H9 (cell line): ENCODE measurements around the gene NHERF1. TPM values are rescaled to one million over a fixed set of nuclear protein-coding genes. Genes with fewer than 3 reads are reported as not detected.

Experiments used
- DNase-seq: peaks from one replicate; pipeline ENCODE4 v3.0.0-alpha.2; 2017
- H2AFZ ChIP-seq: one replicate; pipeline ENCODE4 v1.6.1; 2013; ENCODE audit warnings: mild to moderate bottlenecking, low read length, control low read depth, moderate library complexity
- H2AK5ac ChIP-seq: 2 replicates; pipeline ENCODE4 v1.6.1; 2013; ENCODE audit warnings: low read length, control low read depth, mixed read lengths; ENCODE audit not compliant: insufficient read length
- H2BK120ac ChIP-seq: one replicate; pipeline ENCODE4 v1.6.1; 2013; ENCODE audit warnings: low read depth, mild to moderate bottlenecking, low read length, control low read depth, inconsistent platforms; ENCODE audit not compliant: poor library complexity, severe bottlenecking
- H2BK12ac ChIP-seq: 2 replicates; pipeline ENCODE4 v1.6.1; 2013; ENCODE audit warnings: low read length, control low read depth, mixed read lengths, low read depth; ENCODE audit not compliant: insufficient read length
- H2BK15ac ChIP-seq: 2 replicates; pipeline ENCODE4 v1.6.1; 2013; ENCODE audit warnings: low read depth, low read length, control low read depth
- H2BK20ac ChIP-seq: one replicate; pipeline ENCODE4 v1.6.1; 2013; ENCODE audit warnings: low read depth, mild to moderate bottlenecking, low read length, control low read depth, inconsistent platforms; ENCODE audit not compliant: poor library complexity, severe bottlenecking
- H2BK5ac ChIP-seq: 2 replicates; pipeline ENCODE4 v1.6.1; 2013; ENCODE audit warnings: low read length, control low read depth, mixed read lengths; ENCODE audit not compliant: insufficient read length
- H3K14ac ChIP-seq: 2 replicates; pipeline ENCODE4 v1.6.1; 2013; ENCODE audit warnings: low read length, control low read depth; ENCODE audit not compliant: insufficient read depth
- H3K18ac ChIP-seq: 2 replicates; pipeline ENCODE4 v1.6.1; 2013; ENCODE audit warnings: low read depth, mild to moderate bottlenecking, mixed read lengths, low read length, control low read depth; ENCODE audit not compliant: insufficient read length
- H3K23ac ChIP-seq: 2 replicates; pipeline ENCODE4 v1.6.1; 2013; ENCODE audit warnings: low read length, control low read depth, mixed read lengths, low read depth; ENCODE audit not compliant: insufficient read length
- H3K23me2 ChIP-seq: 2 replicates; pipeline ENCODE4 v1.6.1; 2013; ENCODE audit warnings: low read depth, mild to moderate bottlenecking, mixed read lengths, low read length, control low read depth; ENCODE audit not compliant: insufficient read length, poor library complexity, severe bottlenecking
- H3K27ac ChIP-seq: 2 replicates; pipeline ENCODE4 v1.5.1; 2013; ENCODE audit warnings: low read length, control low read depth, mixed read lengths, low read depth; ENCODE audit not compliant: insufficient read length
- H3K27me3 ChIP-seq: 2 replicates; pipeline ENCODE4 v1.6.1; 2013; ENCODE audit warnings: low read length, control low read depth, inconsistent platforms; ENCODE audit not compliant: insufficient read depth
- H3K4ac ChIP-seq: 2 replicates; pipeline ENCODE4 v1.6.1; 2013; ENCODE audit warnings: low read depth, mild to moderate bottlenecking, control low read depth, inconsistent platforms, low read length, moderate library complexity
- H3K4me1 ChIP-seq: 2 replicates; pipeline ENCODE4 v1.6.1; 2013; ENCODE audit warnings: low read length, control low read depth, inconsistent platforms; ENCODE audit not compliant: insufficient read depth
- H3K4me2 ChIP-seq: 2 replicates; pipeline ENCODE4 v1.6.1; 2013; ENCODE audit warnings: low read length, control low read depth, mixed read lengths; ENCODE audit not compliant: insufficient read length, insufficient read depth
- H3K56ac ChIP-seq: 2 replicates; pipeline ENCODE4 v1.6.1; 2013; ENCODE audit warnings: low read depth, mild to moderate bottlenecking, mixed read lengths, low read length, control low read depth; ENCODE audit not compliant: insufficient read length
- H3K79me1 ChIP-seq: 2 replicates; pipeline ENCODE4 v1.6.1; 2013; ENCODE audit warnings: low read depth, mild to moderate bottlenecking, moderate library complexity, low read length, control low read depth, inconsistent platforms; ENCODE audit not compliant: insufficient read depth, poor library complexity, severe bottlenecking
- H3K79me2 ChIP-seq: 2 replicates; pipeline ENCODE4 v1.6.1; 2013; ENCODE audit warnings: low read length, control low read depth, inconsistent platforms; ENCODE audit not compliant: insufficient read depth
- H3K9ac ChIP-seq: 2 replicates; pipeline ENCODE4 v1.6.1; 2013; ENCODE audit warnings: low read length, control low read depth, mixed read lengths; ENCODE audit not compliant: insufficient read length; ENCODE audit errors: extremely low read depth
- H3K9me3 ChIP-seq: one replicate; pipeline ENCODE4 v1.6.1; 2013; ENCODE audit warnings: low read depth, low read length, inconsistent platforms; ENCODE audit not compliant: control insufficient read depth
- H3T11ph ChIP-seq: one replicate; pipeline ENCODE4 v1.6.1; 2013; ENCODE audit warnings: mild to moderate bottlenecking, low read length, control low read depth, inconsistent platforms
- H4K20me1 ChIP-seq: one replicate; pipeline ENCODE4 v1.6.1; 2013; ENCODE audit not compliant: control insufficient read depth, insufficient read length, insufficient read depth
- H4K5ac ChIP-seq: 2 replicates; pipeline ENCODE4 v1.6.1; 2013; ENCODE audit warnings: low read depth, mild to moderate bottlenecking, mixed read lengths, low read length, control low read depth; ENCODE audit not compliant: insufficient read length
- H4K8ac ChIP-seq: replicated peaks from 2 replicates; pipeline ENCODE4 v1.6.1; 2013; ENCODE audit warnings: low read length, control low read depth, mixed read lengths, low read depth; ENCODE audit not compliant: insufficient read length
- H4K91ac ChIP-seq: 2 replicates; pipeline ENCODE4 v1.6.1; 2013; ENCODE audit warnings: low read depth, mild to moderate bottlenecking, moderate library complexity, mixed read lengths, low read length, control low read depth; ENCODE audit not compliant: insufficient read length
- H3K27ac Mint-ChIP-seq, 3 experiments: 2 replicates in 2 of 3; 3 replicates in 1 of 3; pipeline ENCODE4 v1.8.0; 2020 to 2021; ENCODE audit warnings: mixed read lengths in 3 of 3, mild to moderate bottlenecking in 1 of 3, moderate library complexity in 1 of 3
- H3K27me3 Mint-ChIP-seq: 2 replicates; pipeline ENCODE4 v1.8.0; 2021; ENCODE audit warnings: low read depth, mild to moderate bottlenecking, moderate library complexity, mixed read lengths
- H3K36me3 Mint-ChIP-seq, 3 experiments: 2 replicates in 2 of 3; 3 replicates in 1 of 3; pipeline ENCODE4 v1.8.0; 2020 to 2021; ENCODE audit warnings: low read depth in 3 of 3, mixed read lengths in 3 of 3; ENCODE audit not compliant: insufficient read depth in 1 of 3
- H3K4me1 Mint-ChIP-seq, 2 experiments: 2 replicates each; pipeline ENCODE4 v1.8.0; 2020; ENCODE audit warnings: mixed read lengths in 2 of 2
- H3K4me3 Mint-ChIP-seq, 2 experiments: 2 replicates in 1 of 2; 3 replicates in 1 of 2; pipeline ENCODE4 v1.8.0; 2020 to 2021; ENCODE audit warnings: mild to moderate bottlenecking in 2 of 2, mixed read lengths in 2 of 2, moderate library complexity in 1 of 2
- H3K9me3 Mint-ChIP-seq, 2 experiments: 2 replicates in 1 of 2; 3 replicates in 1 of 2; pipeline ENCODE4 v1.8.0; 2020; ENCODE audit warnings: mild to moderate bottlenecking in 2 of 2, mixed read lengths in 2 of 2, moderate library complexity in 1 of 2
- CTCF ChIP-seq: fragments of 200-600 bp; sonication (generic); conservative IDR thresholded peaks from 3 replicates; pipeline ENCODE4 v1.8.0; 2021; ENCODE audit warnings: antibody characterized with exemption, mild to moderate bottlenecking
- WGBS: extraction: QIAGEN DNeasy Blood & Tissue Kit; methylation state at CpG from one replicate; pipeline ENCODE4 v1.1.7; 2013; ENCODE audit warnings: missing lambda C conversion rate, low lambda C conversion rate, mixed read lengths; ENCODE audit not compliant: insufficient read length; ENCODE audit errors: extremely low coverage; 5-methylcytosine and 5-hydroxymethylcytosine counted together
- total RNA-seq: library from RNA; stranded (reverse); gene quantifications from 2 replicates; pipeline ENCODE4 v1.2.1, GENCODE V29; 2021

NHERF1 gene
- total RNA-seq, 1 experiment from 2014 or later: 74.4 TPM

- no peak overlapping the region for H2AFZ ChIP-seq
- H3K4me1 ChIP-seq: no peaks in the 10 kb centered on the region
- Mint-ChIP-seq H3K4me3 (no peak overlapping the region), H3K9me3 (no peaks in the 10 kb centered on the region), H3K36me3 (no peaks in the 10 kb centered on the region), H3K4me1 (peaks cover 0 to 5% of the 10 kb centered on the region in 2 experiments; a peak in 1 of 4 replicates), H3K27me3 (peaks cover 31% of the 10 kb centered on the region), H3K27ac (no peak overlapping the region)
- H2BK120ac ChIP-seq: no peak overlapping the region
- H2BK20ac ChIP-seq: no peak overlapping the region
- H4K20me1 ChIP-seq: no peaks in the 10 kb centered on the region
- no peak overlapping the region for H4K5ac ChIP-seq
- no peak overlapping the region for H3K23ac ChIP-seq
- no peak overlapping the region for H3K4me2 ChIP-seq
- no peak overlapping the region for H3K4ac ChIP-seq
- no peaks in the 10 kb centered on the region for H3K27me3 ChIP-seq
- H3T11ph ChIP-seq: no peak overlapping the region
- no peak overlapping the region for H4K8ac ChIP-seq
- no peak overlapping the region for H3K18ac ChIP-seq
- H3K79me1 ChIP-seq: no peaks in the 10 kb centered on the region
- no peak for TF ChIP-seq CTCF
- H2AK5ac ChIP-seq: no peak overlapping the region
- H3K56ac ChIP-seq: no peak overlapping the region
- H3K27ac ChIP-seq: no peak overlapping the region
- no peak for DNase-seq
- H3K9me3 ChIP-seq: no peaks in the 10 kb centered on the region
- no peak overlapping the region for H4K91ac ChIP-seq
- H2BK15ac ChIP-seq: no peak overlapping the region
- no peak overlapping the region for H2BK12ac ChIP-seq
- WGBS: no CpG with 5 or more reads among the region's 12 CpGs
- no peak overlapping the region for H2BK5ac ChIP-seq
- no peak overlapping the region for H3K14ac ChIP-seq
- no peaks in the 10 kb centered on the region for H3K79me2 ChIP-seq
- H3K9ac ChIP-seq: no peak overlapping the region
- no peaks in the 10 kb centered on the region for H3K23me2 ChIP-seq
Observed at GRCh38 chr17:74711058-74711824, 37.2 kb upstream of the NHERF1 start.
